ENCODE measurements around the gene PYGL. TPM values are rescaled to one million over a fixed set of nuclear protein-coding genes. Genes with fewer than 3 reads are reported as not detected.

Gene PYGL
- total RNA-seq, 2 experiments from 2014 or later: 2.3 to 2.5 TPM

Other genes starting within 250 kb of the PYGL start
- gene NIN, start 113.3 kb downstream of the PYGL start, total RNA-seq: 10 to 100 TPM; 66.6 to 67.9 TPM
- not detected for gene ABHD12B, start 72.4 kb downstream of the PYGL start, total RNA-seq
- 1 to 10 TPM; 6.1 to 6.2 TPM for gene TRIM9, start 150.6 kb upstream of the PYGL start, total RNA-seq

All from activated naive CD8-positive, alpha-beta T cell treated with anti-CD3 and anti-CD28 coated beads for 36 hours (primary cell).